ENCODE results near the gene FBXO31. TPM values are rescaled to one million over a fixed set of nuclear protein-coding genes. Genes with fewer than 3 reads are reported as not detected.

The FBXO31 gene
- total and polyA plus RNA-seq, 9 of the 15 experiments (the other 6 are each of a cell fraction or from before 2014, with no cell fraction given) = 0.18 to 33.3 (median 10.9) TPM

DNA sequence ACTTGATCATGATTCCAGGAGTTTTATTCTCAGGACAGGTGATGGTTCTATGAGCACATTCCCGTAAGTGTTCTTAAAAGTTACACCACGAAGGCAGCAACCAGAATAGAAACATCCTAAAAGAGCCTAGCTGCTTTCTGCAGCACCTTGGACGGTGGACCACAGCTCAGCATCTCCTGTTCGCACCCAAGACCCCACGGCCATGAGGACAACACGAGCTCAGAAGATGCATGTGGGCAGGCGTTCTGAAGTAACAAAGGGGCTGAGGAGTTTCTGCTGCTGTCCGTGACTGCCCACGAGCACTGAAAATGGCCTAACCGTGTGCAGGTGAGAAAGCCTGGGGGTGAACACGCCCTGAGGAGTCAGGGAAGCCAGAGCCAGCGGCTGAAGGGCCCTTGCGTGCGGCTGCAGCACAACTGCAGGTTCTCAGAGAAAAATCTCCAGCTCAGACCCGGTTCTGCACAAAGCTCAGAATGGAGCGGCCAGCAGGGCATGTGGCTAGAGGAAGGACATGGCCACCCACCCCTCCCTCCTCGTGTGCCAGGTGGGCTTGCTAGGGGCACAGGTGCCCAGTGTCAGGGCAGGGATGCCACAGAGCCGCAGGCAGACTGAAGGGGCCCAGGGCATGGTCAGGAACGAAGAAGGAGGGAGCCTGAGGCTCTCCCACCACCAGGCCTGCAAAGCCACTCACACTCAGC, 55.6 kb downstream of the FBXO31 start:
- Histone ChIP-seq H2AFZ (ENCODE audit: low read depth, low read length) (no peak overlapping the region), H3K27ac (ENCODE audit: extremely low read depth, low read depth, low read length) (no peak overlapping the region), H3K36me3 (ENCODE audit: control insufficient read depth, insufficient read depth, low read length) (peaks cover 55% of the 10 kb centered on the region; the same call in 2 of the 3 replicates), H3K9me3 (replicated peaks; ENCODE audit: control insufficient read depth, insufficient read depth, low read depth, low read length) (no peaks in the 10 kb centered on the region), H3K4me3 (no peak overlapping the region), H3K9me1 (ENCODE audit: control insufficient read depth, insufficient read depth, low read length) (peaks cover 5% of the 10 kb centered on the region), H3K27me3 (ENCODE audit: control insufficient read depth in 2 of 2, insufficient read depth in 2 of 2, low read length in 2 of 2) (no peaks in the 10 kb centered on the region), H3K4me1 (replicated peaks in 1 of 2; ENCODE audit: control insufficient read depth in 2 of 2, insufficient read depth in 2 of 2, low read length in 2 of 2) (peaks cover 0 to 23% of the 10 kb centered on the region in 2 experiments; a peak in 2 of 5 replicates), H3K79me2 (ENCODE audit: control insufficient read depth, insufficient read depth, low read length) (no peaks in the 10 kb centered on the region; the same call in 2 of the 3 replicates), H4K20me1 (replicated peaks; ENCODE audit: control insufficient read depth, insufficient read depth, low read length) (peaks cover 11% of the 10 kb centered on the region; the same call in 1 of the 2 replicates), H3K9ac (ENCODE audit: insufficient read depth in 1 of 2, low read depth in 2 of 2, low read length in 2 of 2) (no peak overlapping the region), H3K4me2 (ENCODE audit: insufficient read depth, low read length) (no peak overlapping the region)
- ChIA-PET POLR2A (interaction anchor here (0.7 to 1.6 kb wide), 4 partner anchors 21 to 67 kb away, joined by 3 to 6 read pairs (median 3); no protein-coding TSS in a partner anchor), CTCF (ENCODE audit: low intra/inter-chr PET ratio) (no interaction called here)
- 82% methylated on average over 18 of the region's 19 CpGs for WGBS (ENCODE audit: insufficient coverage, low coverage, missing lambda C conversion rate)
- no peak for ATAC-seq
- in situ Hi-C loops (cut with MboI) (no loop called here), intact Hi-C loops (cut with micrococcal nuclease) (loop anchor here (10.0 kb wide), 1 partner anchor 307 kb away; no protein-coding TSS in a partner anchor)
- no peak for FAIRE-seq
- TF ChIP-seq TCF7 (IDR thresholded peaks at IDR 0.05; ENCODE audit: borderline replicate concordance) (no peak), PTRF (tag; IDR thresholded peaks at IDR 0.05) (no peak), PCBP2 (IDR thresholded peaks at IDR 0.05; ENCODE audit: low read depth, low read length, poor library complexity, severe bottlenecking) (no peak), ERF (CRISPR knock-in tag; IDR thresholded peaks at IDR 0.05) (no peak), GATA2 (CRISPR knock-in tag; IDR thresholded peaks at IDR 0.05) (no peak), HMG20B (CRISPR knock-in tag; IDR thresholded peaks at IDR 0.05) (no peak), ZNF408 (CRISPR knock-in tag; IDR thresholded peaks at IDR 0.05; ENCODE audit: low read depth) (no peak), ELF4 (CRISPR knock-in tag; IDR thresholded peaks at IDR 0.05) (no peak), TEAD1 (CRISPR knock-in tag; IDR thresholded peaks at IDR 0.05) (no peak), MCM7 (IDR thresholded peaks at IDR 0.05) (no peak)
- TF ChIP-seq, protein P1, sequence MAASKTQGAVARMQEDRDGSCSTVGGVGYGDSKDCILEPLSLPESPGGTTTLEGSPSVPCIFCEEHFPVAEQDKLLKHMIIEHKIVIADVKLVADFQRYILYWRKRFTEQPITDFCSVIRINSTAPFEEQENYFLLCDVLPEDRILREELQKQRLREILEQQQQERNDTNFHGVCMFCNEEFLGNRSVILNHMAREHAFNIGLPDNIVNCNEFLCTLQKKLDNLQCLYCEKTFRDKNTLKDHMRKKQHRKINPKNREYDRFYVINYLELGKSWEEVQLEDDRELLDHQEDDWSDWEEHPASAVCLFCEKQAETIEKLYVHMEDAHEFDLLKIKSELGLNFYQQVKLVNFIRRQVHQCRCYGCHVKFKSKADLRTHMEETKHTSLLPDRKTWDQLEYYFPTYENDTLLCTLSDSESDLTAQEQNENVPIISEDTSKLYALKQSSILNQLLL (CRISPR knock-in tag; IDR thresholded peaks at IDR 0.05; ENCODE audit: borderline replicate concordance) = no peak
- BruUV-seq (replicated peaks) = no TSS peak
- DNase-seq (ENCODE audit: extremely low read depth in 1 of 4, low spot score in 3 of 4) = no peak

Measured in K562 (cell line).